Measurements from ENCODE around the gene CSNK2B.

Gene CSNK2B

GRCh38 chr6:31663961-31664789 lies 1.7 kb upstream of the CSNK2B start (continued):
- TF ChIP-seq ZNF335 (tag by site-specific recombination; conservative IDR thresholded peaks at IDR 0.05) (no peak), ZFP69B (tag by site-specific recombination; IDR thresholded peaks at IDR 0.05) (peak; percentile 77), ZNF354C (tag by site-specific recombination; IDR thresholded peaks at IDR 0.05; ENCODE audit: borderline replicate concordance, low read depth) (no peak), ZNF366 (tag by site-specific recombination; conservative IDR thresholded peaks at IDR 0.05) (no peak; the same call in 1 of the 2 replicates), ZNF521 (tag by site-specific recombination; IDR thresholded peaks at IDR 0.05) (no peak), ZBTB48 (tag by site-specific recombination; IDR thresholded peaks at IDR 0.05) (peak; percentile 61), ZBTB49 (tag by site-specific recombination; IDR thresholded peaks at IDR 0.05; ENCODE audit: low read depth) (no peak), ZNF530 (tag by site-specific recombination; IDR thresholded peaks at IDR 0.05; ENCODE audit: low read depth) (no peak), ZEB2 (tag by site-specific recombination; IDR thresholded peaks at IDR 0.05) (no peak), ZNF426 (tag by site-specific recombination; IDR thresholded peaks at IDR 0.05) (no peak), ZNF175 (tag by site-specific recombination; IDR thresholded peaks at IDR 0.05) (no peak), ZNF785 (tag by site-specific recombination; IDR thresholded peaks at IDR 0.05) (no peak), KLF7 (tag by site-specific recombination; IDR thresholded peaks at IDR 0.05; ENCODE audit: borderline replicate concordance) (no peak), REPIN1 (tag by site-specific recombination; IDR thresholded peaks at IDR 0.05; ENCODE audit: low read depth) (no peak), ZNF37A (tag by site-specific recombination; IDR thresholded peaks at IDR 0.05) (no peak), ZNF791 (tag by site-specific recombination; IDR thresholded peaks at IDR 0.05) (no peak), TRIM28 (IDR thresholded peaks at IDR 0.05; ENCODE audit: borderline replicate concordance, low read length) (no peak), ZNF184 (tag by site-specific recombination; IDR thresholded peaks at IDR 0.05) (no peak), ELK4 (IDR thresholded peaks at IDR 0.05; ENCODE audit: borderline replicate concordance, low read depth, low read length) (no peak)
- TF ChIP-seq, protein P1, sequence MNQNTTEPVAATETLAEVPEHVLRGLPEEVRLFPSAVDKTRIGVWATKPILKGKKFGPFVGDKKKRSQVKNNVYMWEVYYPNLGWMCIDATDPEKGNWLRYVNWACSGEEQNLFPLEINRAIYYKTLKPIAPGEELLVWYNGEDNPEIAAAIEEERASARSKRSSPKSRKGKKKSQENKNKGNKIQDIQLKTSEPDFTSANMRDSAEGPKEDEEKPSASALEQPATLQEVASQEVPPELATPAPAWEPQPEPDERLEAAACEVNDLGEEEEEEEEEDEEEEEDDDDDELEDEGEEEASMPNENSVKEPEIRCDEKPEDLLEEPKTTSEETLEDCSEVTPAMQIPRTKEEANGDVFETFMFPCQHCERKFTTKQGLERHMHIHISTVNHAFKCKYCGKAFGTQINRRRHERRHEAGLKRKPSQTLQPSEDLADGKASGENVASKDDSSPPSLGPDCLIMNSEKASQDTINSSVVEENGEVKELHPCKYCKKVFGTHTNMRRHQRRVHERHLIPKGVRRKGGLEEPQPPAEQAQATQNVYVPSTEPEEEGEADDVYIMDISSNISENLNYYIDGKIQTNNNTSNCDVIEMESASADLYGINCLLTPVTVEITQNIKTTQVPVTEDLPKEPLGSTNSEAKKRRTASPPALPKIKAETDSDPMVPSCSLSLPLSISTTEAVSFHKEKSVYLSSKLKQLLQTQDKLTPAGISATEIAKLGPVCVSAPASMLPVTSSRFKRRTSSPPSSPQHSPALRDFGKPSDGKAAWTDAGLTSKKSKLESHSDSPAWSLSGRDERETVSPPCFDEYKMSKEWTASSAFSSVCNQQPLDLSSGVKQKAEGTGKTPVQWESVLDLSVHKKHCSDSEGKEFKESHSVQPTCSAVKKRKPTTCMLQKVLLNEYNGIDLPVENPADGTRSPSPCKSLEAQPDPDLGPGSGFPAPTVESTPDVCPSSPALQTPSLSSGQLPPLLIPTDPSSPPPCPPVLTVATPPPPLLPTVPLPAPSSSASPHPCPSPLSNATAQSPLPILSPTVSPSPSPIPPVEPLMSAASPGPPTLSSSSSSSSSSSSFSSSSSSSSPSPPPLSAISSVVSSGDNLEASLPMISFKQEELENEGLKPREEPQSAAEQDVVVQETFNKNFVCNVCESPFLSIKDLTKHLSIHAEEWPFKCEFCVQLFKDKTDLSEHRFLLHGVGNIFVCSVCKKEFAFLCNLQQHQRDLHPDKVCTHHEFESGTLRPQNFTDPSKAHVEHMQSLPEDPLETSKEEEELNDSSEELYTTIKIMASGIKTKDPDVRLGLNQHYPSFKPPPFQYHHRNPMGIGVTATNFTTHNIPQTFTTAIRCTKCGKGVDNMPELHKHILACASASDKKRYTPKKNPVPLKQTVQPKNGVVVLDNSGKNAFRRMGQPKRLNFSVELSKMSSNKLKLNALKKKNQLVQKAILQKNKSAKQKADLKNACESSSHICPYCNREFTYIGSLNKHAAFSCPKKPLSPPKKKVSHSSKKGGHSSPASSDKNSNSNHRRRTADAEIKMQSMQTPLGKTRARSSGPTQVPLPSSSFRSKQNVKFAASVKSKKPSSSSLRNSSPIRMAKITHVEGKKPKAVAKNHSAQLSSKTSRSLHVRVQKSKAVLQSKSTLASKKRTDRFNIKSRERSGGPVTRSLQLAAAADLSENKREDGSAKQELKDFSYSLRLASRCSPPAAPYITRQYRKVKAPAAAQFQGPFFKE (tag by site-specific recombination; IDR thresholded peaks at IDR 0.05; ENCODE audit: borderline replicate concordance): no peak
- TF ChIP-seq, protein P2, sequence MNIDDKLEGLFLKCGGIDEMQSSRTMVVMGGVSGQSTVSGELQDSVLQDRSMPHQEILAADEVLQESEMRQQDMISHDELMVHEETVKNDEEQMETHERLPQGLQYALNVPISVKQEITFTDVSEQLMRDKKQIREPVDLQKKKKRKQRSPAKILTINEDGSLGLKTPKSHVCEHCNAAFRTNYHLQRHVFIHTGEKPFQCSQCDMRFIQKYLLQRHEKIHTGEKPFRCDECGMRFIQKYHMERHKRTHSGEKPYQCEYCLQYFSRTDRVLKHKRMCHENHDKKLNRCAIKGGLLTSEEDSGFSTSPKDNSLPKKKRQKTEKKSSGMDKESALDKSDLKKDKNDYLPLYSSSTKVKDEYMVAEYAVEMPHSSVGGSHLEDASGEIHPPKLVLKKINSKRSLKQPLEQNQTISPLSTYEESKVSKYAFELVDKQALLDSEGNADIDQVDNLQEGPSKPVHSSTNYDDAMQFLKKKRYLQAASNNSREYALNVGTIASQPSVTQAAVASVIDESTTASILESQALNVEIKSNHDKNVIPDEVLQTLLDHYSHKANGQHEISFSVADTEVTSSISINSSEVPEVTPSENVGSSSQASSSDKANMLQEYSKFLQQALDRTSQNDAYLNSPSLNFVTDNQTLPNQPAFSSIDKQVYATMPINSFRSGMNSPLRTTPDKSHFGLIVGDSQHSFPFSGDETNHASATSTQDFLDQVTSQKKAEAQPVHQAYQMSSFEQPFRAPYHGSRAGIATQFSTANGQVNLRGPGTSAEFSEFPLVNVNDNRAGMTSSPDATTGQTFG (tag by site-specific recombination; IDR thresholded peaks at IDR 0.05; ENCODE audit: borderline replicate concordance): no peak
- TF ChIP-seq, protein P3, sequence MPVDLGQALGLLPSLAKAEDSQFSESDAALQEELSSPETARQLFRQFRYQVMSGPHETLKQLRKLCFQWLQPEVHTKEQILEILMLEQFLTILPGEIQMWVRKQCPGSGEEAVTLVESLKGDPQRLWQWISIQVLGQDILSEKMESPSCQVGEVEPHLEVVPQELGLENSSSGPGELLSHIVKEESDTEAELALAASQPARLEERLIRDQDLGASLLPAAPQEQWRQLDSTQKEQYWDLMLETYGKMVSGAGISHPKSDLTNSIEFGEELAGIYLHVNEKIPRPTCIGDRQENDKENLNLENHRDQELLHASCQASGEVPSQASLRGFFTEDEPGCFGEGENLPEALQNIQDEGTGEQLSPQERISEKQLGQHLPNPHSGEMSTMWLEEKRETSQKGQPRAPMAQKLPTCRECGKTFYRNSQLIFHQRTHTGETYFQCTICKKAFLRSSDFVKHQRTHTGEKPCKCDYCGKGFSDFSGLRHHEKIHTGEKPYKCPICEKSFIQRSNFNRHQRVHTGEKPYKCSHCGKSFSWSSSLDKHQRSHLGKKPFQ (tag by site-specific recombination; IDR thresholded peaks at IDR 0.05): no peak
- TF ChIP-seq, protein P4, sequence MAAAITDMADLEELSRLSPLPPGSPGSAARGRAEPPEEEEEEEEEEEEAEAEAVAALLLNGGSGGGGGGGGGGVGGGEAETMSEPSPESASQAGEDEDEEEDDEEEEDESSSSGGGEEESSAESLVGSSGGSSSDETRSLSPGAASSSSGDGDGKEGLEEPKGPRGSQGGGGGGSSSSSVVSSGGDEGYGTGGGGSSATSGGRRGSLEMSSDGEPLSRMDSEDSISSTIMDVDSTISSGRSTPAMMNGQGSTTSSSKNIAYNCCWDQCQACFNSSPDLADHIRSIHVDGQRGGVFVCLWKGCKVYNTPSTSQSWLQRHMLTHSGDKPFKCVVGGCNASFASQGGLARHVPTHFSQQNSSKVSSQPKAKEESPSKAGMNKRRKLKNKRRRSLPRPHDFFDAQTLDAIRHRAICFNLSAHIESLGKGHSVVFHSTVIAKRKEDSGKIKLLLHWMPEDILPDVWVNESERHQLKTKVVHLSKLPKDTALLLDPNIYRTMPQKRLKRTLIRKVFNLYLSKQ (tag by site-specific recombination; IDR thresholded peaks at IDR 0.05; ENCODE audit: borderline replicate concordance): no peak
